ENCODE data around the gene TP53I11. TPM values are rescaled to one million over a fixed set of nuclear protein-coding genes. Genes with fewer than 3 reads are reported as not detected.

The TP53I11 gene
- total and polyA plus RNA-seq, 2 of the 13 experiments (the other 11 are each of a cell fraction or from before 2014, with no cell fraction given) = not detected

DNA sequence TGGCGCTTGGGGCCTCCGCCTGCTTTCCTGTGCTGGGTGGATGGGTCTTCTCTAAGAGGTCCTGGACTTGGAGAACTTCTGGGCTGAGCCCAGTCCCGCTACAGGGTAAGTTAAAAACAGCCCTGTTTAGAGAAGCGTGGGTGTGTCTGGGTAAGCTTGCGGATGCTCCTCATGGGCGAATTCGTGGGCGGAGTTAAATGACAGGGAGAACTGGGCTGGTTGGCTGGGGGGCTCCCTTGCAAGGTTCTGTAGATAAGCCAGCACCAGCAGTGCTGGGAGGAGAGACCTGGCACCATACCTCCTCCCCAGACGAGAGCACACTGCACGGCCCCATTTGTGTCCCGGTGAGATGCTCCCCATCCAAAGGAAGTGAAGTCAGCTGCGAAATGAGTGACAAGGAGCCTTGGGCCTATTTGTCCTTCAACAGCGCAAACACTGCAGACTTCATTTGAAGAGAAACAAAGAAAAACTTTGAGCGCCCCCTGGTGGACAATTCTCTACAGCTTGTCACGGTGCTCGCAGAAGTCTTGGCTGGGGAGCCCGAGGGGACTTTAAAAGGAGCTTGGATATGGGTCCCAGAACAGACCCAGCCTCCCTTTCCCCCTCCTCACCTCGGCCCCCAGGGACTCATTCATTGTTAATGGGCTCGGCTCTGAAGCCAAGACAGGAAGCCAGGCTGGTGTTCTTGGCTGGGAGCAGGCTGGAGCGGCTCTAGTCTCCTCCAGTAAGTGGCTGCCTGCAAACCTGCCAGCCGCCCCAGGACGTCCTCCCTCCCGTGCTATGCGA is 39.5 kb downstream of the TP53I11 start:
- H3K27ac ChIP-seq (ENCODE audit: extremely low read length, insufficient read depth, low read length) = no peak overlapping the region
- peak; percentile 86 for ATAC-seq
- POLR2A ChIA-PET = no interaction called here
- WGBS (ENCODE audit: low lambda C conversion rate) = 15% methylated on average over 18 of the region's 24 CpGs
- peak; percentile 42 for FAIRE-seq
- no peaks in the 10 kb centered on the region for H3K9me3 ChIP-seq (ENCODE audit: low read length)
- H3K27me3 ChIP-seq (ENCODE audit: control insufficient read depth in 1 of 2, insufficient read depth in 2 of 2, low read length in 2 of 2) = peaks cover 0 to 29% of the 10 kb centered on the region in 2 experiments; a peak in 2 of 5 replicates
- BruUV-seq (replicated peaks) = no TSS peak
- in situ Hi-C loops (cut with HindIII; ENCODE audit: extremely low pct_ligation_motif_present, low pct_unique_long_range_greater_than_20kb) = loop anchor here (5.0 kb wide), 1 partner anchor 289 kb away; no protein-coding TSS in a partner anchor
- intact Hi-C loops (cut with micrococcal nuclease; ENCODE audit: unreplicated experiment) = loop anchor here (1.0 to 5.0 kb wide), 2 partner anchors 184 to 290 kb away; partner anchors contain the start of gene TSPAN18
- H3K79me2 ChIP-seq (ENCODE audit: insufficient read depth, low read length) = no peaks in the 10 kb centered on the region
- DNase-seq (ENCODE audit: low spot score) = peak; percentile 61
- no peak overlapping the region for H2AFZ ChIP-seq (ENCODE audit: low read length)
- H3K4me3 ChIP-seq (replicated peaks in 1 of 3; ENCODE audit: insufficient read depth in 1 of 3, low read depth in 2 of 3, low read length in 3 of 3) = no peak overlapping the region
- H4K20me1 ChIP-seq (ENCODE audit: insufficient read depth, low read length) = no peaks in the 10 kb centered on the region
- H3K4me1 ChIP-seq (ENCODE audit: insufficient read depth, low read length) = no peaks in the 10 kb centered on the region
- no peaks in the 10 kb centered on the region for H3K36me3 ChIP-seq (replicated peaks in 1 of 2; ENCODE audit: control insufficient read depth in 1 of 2, insufficient read depth in 2 of 2, low read length in 2 of 2)
- no peak overlapping the region for H3K4me2 ChIP-seq (ENCODE audit: low read depth, low read length)
- H3K9ac ChIP-seq (ENCODE audit: insufficient read depth, low read depth, low read length) = no peak overlapping the region
- peak; percentile 33; the same call in 1 of the 2 replicates for TF ChIP-seq RAD21 (CRISPR knock-in tag; IDR thresholded peaks at IDR 0.05)
- TF ChIP-seq ZNF12 (CRISPR knock-in tag; IDR thresholded peaks at IDR 0.05) = peak; percentile 59; the same call in 1 of the 2 replicates
- TF ChIP-seq, protein P1, sequence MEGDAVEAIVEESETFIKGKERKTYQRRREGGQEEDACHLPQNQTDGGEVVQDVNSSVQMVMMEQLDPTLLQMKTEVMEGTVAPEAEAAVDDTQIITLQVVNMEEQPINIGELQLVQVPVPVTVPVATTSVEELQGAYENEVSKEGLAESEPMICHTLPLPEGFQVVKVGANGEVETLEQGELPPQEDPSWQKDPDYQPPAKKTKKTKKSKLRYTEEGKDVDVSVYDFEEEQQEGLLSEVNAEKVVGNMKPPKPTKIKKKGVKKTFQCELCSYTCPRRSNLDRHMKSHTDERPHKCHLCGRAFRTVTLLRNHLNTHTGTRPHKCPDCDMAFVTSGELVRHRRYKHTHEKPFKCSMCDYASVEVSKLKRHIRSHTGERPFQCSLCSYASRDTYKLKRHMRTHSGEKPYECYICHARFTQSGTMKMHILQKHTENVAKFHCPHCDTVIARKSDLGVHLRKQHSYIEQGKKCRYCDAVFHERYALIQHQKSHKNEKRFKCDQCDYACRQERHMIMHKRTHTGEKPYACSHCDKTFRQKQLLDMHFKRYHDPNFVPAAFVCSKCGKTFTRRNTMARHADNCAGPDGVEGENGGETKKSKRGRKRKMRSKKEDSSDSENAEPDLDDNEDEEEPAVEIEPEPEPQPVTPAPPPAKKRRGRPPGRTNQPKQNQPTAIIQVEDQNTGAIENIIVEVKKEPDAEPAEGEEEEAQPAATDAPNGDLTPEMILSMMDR (CRISPR knock-in tag; IDR thresholded peaks at IDR 0.05) = peak; percentile 70
- no peak for TF ChIP-seq CREM (IDR thresholded peaks at IDR 0.05)
- no peak for TF ChIP-seq CREM (CRISPR knock-in tag; IDR thresholded peaks at IDR 0.05)
- peak; percentile 58; the same call in 1 of the 2 replicates for TF ChIP-seq SMC3 (IDR thresholded peaks at IDR 0.05; ENCODE audit: low read length)
- peak; percentile 55 for TF ChIP-seq STAG1 (CRISPR knock-in tag; IDR thresholded peaks at IDR 0.05)
- CTCF ChIA-PET (ENCODE audit: low intra/inter-chr PET ratio, low total read pairs) = interaction anchor here (1.2 to 2.9 kb wide), 3 partner anchors 183 to 294 kb away, joined by 3 to 23 read pairs (median 4); no protein-coding TSS in a partner anchor

All from HepG2 (cell line).